Stimulated activated CD8-positive, alpha-beta memory T cell treated with anti-CD3 and anti-CD28 coated beads, Interleukin-4, amount 100 ng/mL, for 1 hour (primary cell): ENCODE results near the gene WNK4.

Experiments
- DNase-seq, 2 donors: peaks; one replicate each; pipeline ENCODE4 v3.0.0-alpha.2; 2020; ENCODE audit warnings: low read depth in 2 of 2, low spot score in 1 of 2

The WNK4 gene

DNA sequence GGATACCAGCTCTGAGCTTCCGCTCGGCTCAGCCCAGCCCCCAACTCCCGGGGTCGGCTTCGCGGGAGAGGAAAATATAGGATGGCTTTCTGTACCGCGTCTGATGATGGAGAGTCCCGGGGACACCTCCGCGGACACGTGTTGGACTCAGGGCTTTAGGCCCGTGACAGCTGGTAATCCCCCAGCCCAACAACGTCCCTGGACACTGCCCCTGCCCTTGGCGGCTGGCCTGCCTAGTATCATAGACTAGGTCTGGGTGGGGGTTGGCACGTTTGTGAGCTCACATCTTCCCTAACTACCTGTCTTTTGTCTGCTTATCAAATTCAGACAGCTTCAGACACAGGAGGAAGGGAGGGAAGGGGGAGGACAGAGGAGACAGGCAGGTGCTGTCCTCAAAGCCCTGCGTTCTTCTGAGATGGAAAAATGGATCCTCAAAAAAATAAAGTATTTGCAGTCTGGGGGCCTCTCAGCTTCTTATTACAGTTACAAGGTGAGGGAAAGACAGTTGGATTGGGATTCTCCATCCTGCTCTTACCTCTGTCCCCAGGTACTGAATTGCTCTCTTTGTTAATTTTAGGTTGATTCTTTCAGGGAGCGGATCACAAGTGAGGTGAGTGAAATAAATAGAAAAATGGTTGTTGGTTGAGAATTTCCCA lies 53.5 kb downstream of the WNK4 start:
- DNase-seq: no peak

DNA sequence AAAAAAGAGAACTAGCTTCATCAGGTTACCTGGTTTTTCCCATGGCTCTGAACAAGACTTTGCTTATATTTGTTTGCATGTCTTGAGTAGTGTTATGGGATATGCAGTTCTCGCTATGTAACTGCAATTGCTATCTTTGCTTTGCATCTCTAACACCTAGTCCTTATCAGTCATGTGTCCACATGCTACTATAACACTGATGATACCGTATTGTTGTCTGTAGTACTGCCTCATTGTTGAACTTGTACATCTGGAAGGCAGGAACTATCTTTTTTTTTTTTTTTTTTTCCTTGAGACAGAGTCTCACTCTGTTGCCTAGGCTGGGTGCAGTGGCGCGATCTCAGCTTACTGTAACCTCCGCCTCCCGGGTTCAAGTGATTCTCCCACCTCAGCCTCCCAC lies 55.3 kb downstream of the WNK4 start:
- DNase-seq: no peak

DNA sequence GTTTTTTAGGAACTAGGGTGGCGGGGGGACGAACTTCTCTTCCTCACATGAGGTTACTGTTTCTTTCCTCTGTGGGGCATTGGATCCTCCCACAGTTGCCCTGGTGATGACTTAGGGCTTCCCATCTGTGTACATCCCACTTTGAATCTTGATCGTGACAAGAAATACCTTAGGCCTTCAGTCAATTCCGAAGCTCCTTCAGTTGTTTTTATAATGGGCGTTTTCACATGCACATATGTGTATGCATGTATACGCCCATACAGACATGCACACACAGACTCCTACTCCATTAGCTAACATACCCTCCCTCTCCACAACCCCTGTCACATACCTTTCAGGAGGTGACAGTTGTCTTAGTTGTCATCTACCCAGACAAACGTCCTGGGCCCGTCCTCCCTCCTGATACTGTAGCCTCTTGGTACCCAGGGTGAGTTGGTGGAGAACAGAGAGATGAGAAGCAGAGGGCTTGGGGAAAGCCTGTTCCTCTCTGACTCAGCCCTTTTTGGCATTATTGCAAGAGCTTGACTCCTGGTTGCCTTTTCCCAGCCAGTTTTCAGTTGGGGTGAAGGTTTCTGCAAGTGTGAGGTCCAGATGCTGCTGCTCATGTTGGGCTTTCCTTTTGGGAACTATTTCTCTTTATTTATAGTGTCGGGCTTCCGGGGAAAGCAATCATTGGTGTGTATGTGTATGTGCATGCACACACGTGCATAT lies 61.7 kb downstream of the WNK4 start:
- no peak for DNase-seq

DNA sequence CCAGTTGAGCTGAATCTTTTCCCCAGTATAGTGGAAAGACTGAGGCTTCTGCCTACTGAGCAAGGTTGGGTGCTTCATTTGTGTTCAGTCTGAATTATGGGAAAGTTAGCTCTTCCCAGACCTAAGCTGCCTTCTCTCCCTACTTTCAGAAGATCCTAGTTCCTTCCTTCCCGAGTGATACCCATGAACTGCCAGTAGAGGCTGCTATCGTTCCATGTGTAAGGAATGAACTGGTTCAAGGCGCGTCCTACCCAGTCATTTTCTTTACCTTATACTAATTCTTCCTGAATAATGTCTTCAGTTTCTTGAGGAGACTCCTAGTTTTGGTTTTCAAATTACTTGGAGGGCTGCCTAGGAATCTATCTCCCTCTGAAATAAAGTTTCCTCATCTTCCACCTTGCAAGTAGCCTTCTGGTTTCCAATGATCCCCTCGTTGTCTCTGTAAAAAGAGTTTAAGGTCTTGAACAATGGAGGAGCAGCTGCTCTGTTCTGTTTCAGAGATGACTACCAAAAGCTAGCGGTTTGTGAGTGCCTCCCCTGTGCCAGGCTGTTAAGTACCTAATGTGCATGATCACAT lies 63.0 kb downstream of the WNK4 start:
- DNase-seq: no peak

DNA sequence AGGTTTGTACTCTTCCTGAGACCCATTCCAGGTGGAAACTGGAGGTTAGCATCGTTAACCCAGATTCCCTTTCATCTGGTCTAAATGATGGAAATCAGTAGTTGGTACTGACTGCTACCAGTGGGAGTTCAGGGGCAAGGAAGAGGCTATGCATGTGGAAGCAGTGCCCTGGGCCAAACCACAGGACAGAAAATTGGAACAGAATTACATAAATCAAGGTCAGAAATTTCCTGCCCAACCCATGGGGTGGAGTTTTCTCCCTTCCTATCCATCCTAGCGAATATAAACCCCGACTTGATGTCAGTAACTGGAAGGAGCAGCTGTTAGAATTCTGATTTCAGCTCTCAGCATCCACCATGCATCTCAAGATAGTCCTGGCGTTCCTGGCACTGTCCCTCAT lies 63.9 kb downstream of the WNK4 start, which contains the start of gene AOC2:
Gene AOC2, plus strand, starts transcription at position 310 of the 400 bp plus-strand sequence. Its CDS starts 47 bp downstream, at position 357.
- DNase-seq: no peak

DNA sequence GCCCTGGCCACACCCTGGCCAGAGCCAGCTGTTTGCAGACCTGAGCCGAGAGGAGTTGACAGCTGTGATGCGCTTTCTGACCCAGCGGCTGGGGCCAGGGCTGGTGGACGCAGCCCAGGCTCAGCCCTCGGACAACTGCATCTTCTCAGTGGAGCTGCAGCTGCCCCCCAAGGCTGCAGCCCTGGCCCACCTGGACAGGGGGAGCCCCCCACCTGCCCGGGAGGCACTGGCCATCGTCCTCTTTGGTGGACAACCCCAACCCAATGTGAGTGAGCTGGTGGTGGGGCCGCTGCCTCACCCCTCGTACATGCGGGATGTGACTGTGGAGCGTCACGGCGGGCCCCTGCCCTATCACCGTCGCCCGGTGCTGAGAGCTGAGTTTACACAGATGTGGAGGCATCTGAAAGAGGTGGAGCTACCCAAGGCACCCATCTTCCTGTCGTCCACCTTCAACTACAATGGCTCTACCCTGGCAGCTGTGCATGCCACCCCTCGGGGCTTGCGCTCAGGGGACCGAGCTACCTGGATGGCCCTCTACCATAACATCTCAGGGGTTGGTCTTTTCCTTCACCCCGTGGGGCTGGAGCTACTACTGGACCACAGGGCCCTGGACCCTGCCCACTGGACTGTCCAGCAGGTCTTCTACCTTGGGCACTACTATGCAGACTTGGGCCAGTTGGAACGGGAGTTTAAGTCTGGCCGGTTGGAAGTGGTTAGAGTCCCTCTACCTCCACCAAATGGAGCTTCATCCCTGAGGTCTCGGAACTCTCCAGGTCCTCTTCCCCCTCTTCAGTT lies 64.5 kb downstream of the WNK4 start:
- no peak for DNase-seq

DNA sequence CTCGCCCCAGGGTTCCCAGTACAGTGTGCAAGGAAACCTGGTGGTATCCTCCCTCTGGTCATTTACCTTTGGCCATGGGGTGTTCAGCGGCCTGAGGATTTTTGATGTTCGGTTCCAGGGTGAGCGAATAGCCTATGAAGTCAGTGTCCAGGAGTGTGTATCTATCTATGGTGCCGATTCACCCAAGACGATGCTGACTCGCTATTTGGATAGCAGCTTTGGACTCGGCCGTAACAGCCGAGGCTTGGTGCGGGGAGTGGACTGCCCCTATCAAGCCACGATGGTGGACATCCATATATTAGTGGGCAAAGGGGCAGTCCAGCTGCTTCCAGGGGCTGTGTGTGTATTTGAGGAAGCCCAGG lies 65.1 kb downstream of the WNK4 start:
- DNase-seq: no peak

DNA sequence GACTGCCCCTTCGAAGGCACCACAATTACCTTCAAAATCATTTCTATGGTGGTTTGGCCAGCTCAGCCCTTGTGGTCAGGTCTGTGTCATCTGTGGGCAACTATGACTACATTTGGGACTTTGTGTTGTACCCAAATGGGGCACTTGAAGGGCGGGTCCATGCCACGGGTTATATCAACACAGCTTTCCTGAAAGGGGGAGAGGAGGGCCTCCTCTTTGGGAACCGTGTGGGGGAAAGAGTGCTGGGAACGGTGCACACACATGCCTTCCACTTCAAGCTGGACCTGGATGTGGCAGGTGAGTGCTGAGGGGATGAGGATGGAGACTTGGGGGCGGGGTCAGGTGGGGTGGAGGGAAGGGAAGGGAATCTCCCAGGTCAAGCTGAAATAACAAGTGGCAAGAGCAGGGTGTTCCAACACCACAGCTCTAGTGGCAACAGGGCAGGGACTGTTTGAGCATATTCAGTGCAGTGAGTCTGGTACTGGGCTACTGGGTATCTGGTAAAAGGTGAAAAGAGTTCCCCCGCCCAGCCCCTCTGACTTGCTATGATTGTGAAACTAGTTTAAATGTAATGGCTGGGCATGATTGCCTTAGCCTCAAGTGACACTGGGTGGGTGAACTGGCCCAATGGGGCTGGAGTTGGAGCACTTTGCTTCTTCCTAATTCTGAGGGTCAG lies 65.6 kb downstream of the WNK4 start:
- no peak for DNase-seq
